CD8-positive, alpha-beta memory T cell (primary cell): ENCODE measurements around the gene SIDT1. TPM values are rescaled to one million over a fixed set of nuclear protein-coding genes. Genes with fewer than 3 reads are reported as not detected.

Experiments
- CTCF ChIA-PET: fragments of 350-600 bp; sonication (Branson Sonifier 250); formaldehyde crosslinking; loops from one replicate; lab custom pipeline; 2021; ENCODE audit warnings: antibody characterized with exemption; lab: Charles Lee
- POLR2A ChIA-PET: fragments of 350-600 bp; sonication (Branson Sonifier 250); formaldehyde crosslinking; loops from one replicate; lab custom pipeline; 2021; ENCODE audit warnings: antibody characterized with exemption; lab: Charles Lee
- DNase-seq, 5 donors: peaks; one replicate each; pipeline versions ENCODE4 v3.0.0 to v3.0.0-alpha.2; 2020 to 2022; ENCODE audit warnings: mixed read lengths in 1 of 5
- H3K27ac ChIP-seq: one replicate; pipeline ENCODE4 v1.7.0; 2013; ENCODE audit warnings: low read depth, mild to moderate bottlenecking, low read length, moderate library complexity
- H3K27me3 ChIP-seq: 2 replicates; pipeline ENCODE4 v1.7.0; 2013; ENCODE audit warnings: low read length, mild to moderate bottlenecking; ENCODE audit not compliant: insufficient read depth, poor library complexity, severe bottlenecking
- H3K36me3 ChIP-seq: 2 replicates; pipeline ENCODE4 v1.7.0; 2013; ENCODE audit warnings: mild to moderate bottlenecking, low read length, moderate library complexity; ENCODE audit not compliant: insufficient read depth
- H3K4me1 ChIP-seq: 2 replicates; pipeline ENCODE4 v1.7.0; 2013; ENCODE audit warnings: mild to moderate bottlenecking, low read length, moderate library complexity; ENCODE audit not compliant: insufficient read depth
- H3K4me3 ChIP-seq: 2 replicates; pipeline ENCODE4 v1.7.0; 2013; ENCODE audit warnings: mild to moderate bottlenecking, low read length
- H3K9me3 ChIP-seq: 2 replicates; pipeline ENCODE4 v1.7.0; 2013; ENCODE audit warnings: mild to moderate bottlenecking, low read length
- H3K27ac Mint-ChIP-seq, 8 donors: one replicate each; pipeline ENCODE4 v1.8.0; 2020 to 2021; ENCODE audit warnings: mixed read lengths in 8 of 8, mild to moderate bottlenecking in 6 of 8, inconsistent platforms in 3 of 8, moderate library complexity in 3 of 8
- H3K27me3 Mint-ChIP-seq, 2 donors: one replicate each; pipeline ENCODE4 v1.8.0; 2020 to 2021; ENCODE audit warnings: mixed read lengths in 2 of 2, mild to moderate bottlenecking in 1 of 2, moderate library complexity in 1 of 2
- H3K36me3 Mint-ChIP-seq, 3 donors: one replicate each; pipeline ENCODE4 v1.8.0; 2020 to 2021; ENCODE audit warnings: mixed read lengths in 3 of 3, inconsistent platforms in 1 of 3, mild to moderate bottlenecking in 1 of 3
- H3K4me1 Mint-ChIP-seq, 3 donors: one replicate each; pipeline ENCODE4 v1.8.0; 2020 to 2021; ENCODE audit warnings: mixed read lengths in 3 of 3, inconsistent platforms in 1 of 3, mild to moderate bottlenecking in 1 of 3
- H3K4me3 Mint-ChIP-seq, 7 donors: one replicate each; pipeline ENCODE4 v1.8.0; 2020 to 2021; ENCODE audit warnings: mixed read lengths in 7 of 7, mild to moderate bottlenecking in 6 of 7, moderate library complexity in 4 of 7, inconsistent platforms in 2 of 7
- H3K9me3 Mint-ChIP-seq, 5 donors: one replicate each; pipeline ENCODE4 v1.8.0; 2020 to 2022; ENCODE audit warnings: mixed read lengths in 5 of 5, mild to moderate bottlenecking in 3 of 5, moderate library complexity in 2 of 5, inconsistent platforms in 1 of 5
- polyA plus RNA-seq: library from polyadenylated mRNA; unstranded; fragments of 300-500 nt; fragmentation: Illumina TruSeq; gene quantifications from one replicate; pipeline ENCODE4 v1.2.3, GENCODE V29; 2021
- total RNA-seq, 2 experiments: library from RNA; stranded (reverse); gene quantifications; one replicate each; pipeline ENCODE4 v1.2.3, GENCODE V29; 2021

Gene SIDT1
- total RNA-seq (10 to 100 TPM; 14.8 to 16.6 TPM), polyA plus RNA-seq (23.9 TPM)

- H3K27ac Mint-ChIP-seq = peak within 1 kb of the TSS; percentile 97 to 100 (median 100)
- Histone ChIP-seq H3K9me3 (no peaks in the 10 kb centered on the region), H3K27me3 (no peaks in the 10 kb centered on the region), H3K27ac (peak within 1 kb of the TSS; percentile 93), H3K4me1 (peaks cover 42% of the 10 kb centered on the region), H3K36me3 (no peaks in the 10 kb centered on the region), H3K4me3 (peak within 1 kb of the TSS; percentile 94)
- ChIA-PET POLR2A (interaction anchor here (3.1 to 3.9 kb wide), 2 partner anchors 17 kb away, joined by 13 to 25 read pairs; partner anchors contain the start of gene SPICE1), CTCF (interaction anchor here (1.0 kb wide), 1 partner anchor 17 kb away, joined by 3 read pairs; the partner anchor contains the start of gene SPICE1)
- H3K36me3 Mint-ChIP-seq = peaks cover 0 to 33% (median 8%) of the 10 kb centered on the region in 3 donors
- H3K4me1 Mint-ChIP-seq = peaks cover 49 to 53% (median 49%) of the 10 kb centered on the region in 3 donors
- no peaks in the 10 kb centered on the region for H3K27me3 Mint-ChIP-seq
- peak within 1 kb of the TSS; percentile 96 to 100 (median 99) for H3K4me3 Mint-ChIP-seq
- no peaks in the 10 kb centered on the region for H3K9me3 Mint-ChIP-seq
- DNase-seq = peak; percentile 52 to 83 (median 76)
These were observed at the start of gene SIDT1 for GRCh38 chr3:113531826-113532697. Gene SIDT1, plus strand, starts transcription at chr3:113532555. Its CDS starts 467 bp downstream, at chr3:113533022.

DNA sequence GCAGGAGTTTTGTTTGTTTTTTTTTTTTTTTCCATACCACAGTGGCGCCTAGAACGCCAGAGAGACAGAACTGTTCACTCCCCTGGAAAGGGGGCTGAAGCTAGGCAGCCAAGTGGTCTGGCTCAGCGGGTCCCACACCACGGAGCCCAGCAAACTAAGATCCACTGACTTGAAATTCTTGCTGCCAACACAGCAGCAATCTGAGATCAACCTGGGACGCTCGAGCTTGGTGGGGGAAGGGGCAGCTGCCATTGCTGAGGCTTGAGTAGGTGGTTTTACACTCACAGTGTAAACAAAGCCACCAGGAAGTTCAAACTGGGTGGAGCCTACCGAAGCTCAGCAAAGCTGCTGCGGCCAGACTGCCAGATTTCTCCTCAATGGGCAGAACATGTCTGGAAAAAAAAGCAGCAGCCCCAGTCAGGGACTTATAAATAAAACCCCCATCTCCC is 47.2 kb upstream of the SIDT1 start:
- H3K27ac Mint-ChIP-seq = peak overlapping the region; percentile 40 to 89 (median 58)
- DNase-seq = peak; percentile 3 to 52 (median 37)
- ChIA-PET CTCF (interaction anchor here (1.1 to 1.7 kb wide), 2 partner anchors 9 to 92 kb away, joined by 3 to 7 read pairs; no protein-coding TSS in a partner anchor), POLR2A (interaction anchor here (0.6 kb wide), 1 partner anchor 211 kb away, joined by 3 read pairs; the partner anchor contains the start of gene USF3)
- peaks cover 8 to 20% (median 11%) of the 10 kb centered on the region in 3 donors for H3K36me3 Mint-ChIP-seq
- H3K4me1 Mint-ChIP-seq = peaks cover 17 to 19% (median 18%) of the 10 kb centered on the region in 3 donors
- peak overlapping the region; percentile 35 to 83 (median 66) for H3K4me3 Mint-ChIP-seq
- Histone ChIP-seq H3K27me3 (no peaks in the 10 kb centered on the region), H3K9me3 (no peaks in the 10 kb centered on the region), H3K27ac (no peak overlapping the region), H3K4me3 (no peak overlapping the region), H3K36me3 (no peaks in the 10 kb centered on the region), H3K4me1 (no peaks in the 10 kb centered on the region)
- no peaks in the 10 kb centered on the region for H3K27me3 Mint-ChIP-seq
- peaks cover 0 to 3% (median 2%) of the 10 kb centered on the region in 5 donors for H3K9me3 Mint-ChIP-seq

GRCh38 chr3:113495035-113495434 is 37.3 kb upstream of the SIDT1 start:
- H3K36me3 Mint-ChIP-seq = peaks cover 7 to 45% (median 8%) of the 10 kb centered on the region in 3 donors
- Histone ChIP-seq H3K36me3 (no peaks in the 10 kb centered on the region), H3K27me3 (no peaks in the 10 kb centered on the region), H3K4me1 (no peaks in the 10 kb centered on the region), H3K9me3 (no peaks in the 10 kb centered on the region), H3K4me3 (no peak overlapping the region), H3K27ac (no peak overlapping the region)
- peak overlapping the region in 2 of 8 donors; percentile 35 to 40 for H3K27ac Mint-ChIP-seq
- DNase-seq = peak in 4 of 5 donors; percentile 6 to 64 (median 39)
- H3K27me3 Mint-ChIP-seq = no peaks in the 10 kb centered on the region
- ChIA-PET POLR2A (no interaction called here), CTCF (interaction anchor here (0.8 to 4.5 kb wide), 7 partner anchors 8 to 250 kb away, joined by 3 to 74 read pairs (median 4); partner anchors contain the start of gene SPICE1)
- H3K4me3 Mint-ChIP-seq = no peak overlapping the region
- H3K9me3 Mint-ChIP-seq = no peaks in the 10 kb centered on the region
- peaks cover 1 to 7% (median 5%) of the 10 kb centered on the region in 3 donors for H3K4me1 Mint-ChIP-seq

- Mint-ChIP-seq H3K9me3 (no peaks in the 10 kb centered on the region), H3K36me3 (peaks cover 4 to 41% (median 9%) of the 10 kb centered on the region in 3 donors)
- POLR2A ChIA-PET = no interaction called here
These were observed 35.4 kb upstream of the SIDT1 start for GRCh38 chr3:113496924-113497323.

GRCh38 chr3:113498221-113499005 is 33.9 kb upstream of the SIDT1 start:
- Mint-ChIP-seq H3K36me3 (peaks cover 4 to 40% (median 9%) of the 10 kb centered on the region in 3 donors), H3K27ac (no peak overlapping the region), H3K9me3 (no peaks in the 10 kb centered on the region), H3K27me3 (no peaks in the 10 kb centered on the region), H3K4me3 (no peak overlapping the region), H3K4me1 (peaks cover 0 to 3% (median 1%) of the 10 kb centered on the region in 3 donors)
- no peak overlapping the region for H3K4me3 ChIP-seq
- no peaks in the 10 kb centered on the region for H3K27me3 ChIP-seq
- no peak overlapping the region for H3K27ac ChIP-seq
- no peaks in the 10 kb centered on the region for H3K36me3 ChIP-seq
- H3K4me1 ChIP-seq = no peaks in the 10 kb centered on the region
- ChIA-PET POLR2A (no interaction called here), CTCF (interaction anchor here (1.2 to 4.5 kb wide), 3 partner anchors 15 to 153 kb away, joined by 3 to 74 read pairs (median 31); partner anchors contain the start of gene SPICE1)
- no peaks in the 10 kb centered on the region for H3K9me3 ChIP-seq
- DNase-seq = no peak

More at GRCh38 chr3:113496924-113497323, 35.4 kb upstream of the SIDT1 start:
- H3K36me3 ChIP-seq = no peaks in the 10 kb centered on the region
- H3K27ac ChIP-seq = no peak overlapping the region
- Mint-ChIP-seq H3K4me3 (no peak overlapping the region), H3K27me3 (no peaks in the 10 kb centered on the region), H3K27ac (no peak overlapping the region), H3K4me1 (peaks cover 0 to 3% (median 1%) of the 10 kb centered on the region in 3 donors)
- H3K9me3 ChIP-seq = no peaks in the 10 kb centered on the region
- no peaks in the 10 kb centered on the region for H3K27me3 ChIP-seq
- DNase-seq = no peak
- no peak overlapping the region for H3K4me3 ChIP-seq
- CTCF ChIA-PET = interaction anchor here (0.8 to 4.5 kb wide), 5 partner anchors 12 to 248 kb away, joined by 3 to 74 read pairs (median 7); partner anchors contain the start of gene SPICE1
- no peaks in the 10 kb centered on the region for H3K4me1 ChIP-seq

- ChIA-PET CTCF (interaction anchor here (4.5 kb wide), 1 partner anchor 78 kb away, joined by 74 read pairs; no protein-coding TSS in a partner anchor), POLR2A (no interaction called here)
- Mint-ChIP-seq H3K27ac (peak overlapping the region in 1 of 8 donors; percentile 4), H3K9me3 (no peaks in the 10 kb centered on the region), H3K27me3 (no peaks in the 10 kb centered on the region), H3K4me3 (no peak overlapping the region), H3K36me3 (peaks cover 4 to 42% (median 9%) of the 10 kb centered on the region in 3 donors), H3K4me1 (peaks cover 0 to 3% (median 1%) of the 10 kb centered on the region in 3 donors)
- no peaks in the 10 kb centered on the region for H3K9me3 ChIP-seq
- no peak overlapping the region for H3K4me3 ChIP-seq
- no peak overlapping the region for H3K27ac ChIP-seq
- no peaks in the 10 kb centered on the region for H3K27me3 ChIP-seq
- H3K36me3 ChIP-seq = no peaks in the 10 kb centered on the region
- DNase-seq = no peak
- H3K4me1 ChIP-seq = no peaks in the 10 kb centered on the region
These were observed 33.3 kb upstream of the SIDT1 start for GRCh38 chr3:113499081-113499480.

DNA sequence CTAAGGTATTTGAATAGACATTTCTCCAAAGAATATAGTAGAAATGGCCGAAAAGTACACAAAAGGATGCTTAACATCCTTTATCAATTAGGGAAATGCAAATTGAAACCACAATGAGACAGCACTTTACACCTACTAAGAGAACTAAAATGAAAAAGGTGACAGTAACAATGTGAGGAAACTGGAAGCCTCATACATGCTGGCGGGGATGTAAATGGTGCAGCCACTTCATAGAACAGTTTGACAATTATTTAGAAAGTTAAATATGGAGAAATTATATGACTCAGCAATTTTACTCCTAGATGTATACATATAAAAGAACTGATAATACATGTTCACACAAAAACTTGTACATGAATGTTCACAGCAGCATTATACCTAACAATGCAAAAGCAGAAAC is 30.8 kb upstream of the SIDT1 start:
- Mint-ChIP-seq H3K27me3 (no peaks in the 10 kb centered on the region), H3K36me3 (peaks cover 8 to 58% (median 16%) of the 10 kb centered on the region in 3 donors), H3K9me3 (no peaks in the 10 kb centered on the region), H3K27ac (no peak overlapping the region), H3K4me1 (no peaks in the 10 kb centered on the region), H3K4me3 (no peak overlapping the region)
- CTCF ChIA-PET = no interaction called here
- Histone ChIP-seq H3K36me3 (no peaks in the 10 kb centered on the region), H3K4me1 (no peaks in the 10 kb centered on the region), H3K27ac (no peak overlapping the region), H3K4me3 (no peak overlapping the region), H3K9me3 (no peaks in the 10 kb centered on the region), H3K27me3 (no peaks in the 10 kb centered on the region)
- no peak for DNase-seq
- POLR2A ChIA-PET = no interaction called here
